CD4-positive, alpha-beta T cell treated with Interleukin-15 for 4 hours (primary cell): Measurements from ENCODE around the gene ALDH4A1.
"Not testable (repeated sequence)": the region's sequence is repeated elsewhere in the genome, so short reads cannot be mapped to it uniquely, and the experiment has no call there.

Experiments
- DNase-seq: peaks from one replicate; pipeline ENCODE4 v3.0.0-alpha.2; 2020; ENCODE audit warnings: low spot score

Gene ALDH4A1

DNA sequence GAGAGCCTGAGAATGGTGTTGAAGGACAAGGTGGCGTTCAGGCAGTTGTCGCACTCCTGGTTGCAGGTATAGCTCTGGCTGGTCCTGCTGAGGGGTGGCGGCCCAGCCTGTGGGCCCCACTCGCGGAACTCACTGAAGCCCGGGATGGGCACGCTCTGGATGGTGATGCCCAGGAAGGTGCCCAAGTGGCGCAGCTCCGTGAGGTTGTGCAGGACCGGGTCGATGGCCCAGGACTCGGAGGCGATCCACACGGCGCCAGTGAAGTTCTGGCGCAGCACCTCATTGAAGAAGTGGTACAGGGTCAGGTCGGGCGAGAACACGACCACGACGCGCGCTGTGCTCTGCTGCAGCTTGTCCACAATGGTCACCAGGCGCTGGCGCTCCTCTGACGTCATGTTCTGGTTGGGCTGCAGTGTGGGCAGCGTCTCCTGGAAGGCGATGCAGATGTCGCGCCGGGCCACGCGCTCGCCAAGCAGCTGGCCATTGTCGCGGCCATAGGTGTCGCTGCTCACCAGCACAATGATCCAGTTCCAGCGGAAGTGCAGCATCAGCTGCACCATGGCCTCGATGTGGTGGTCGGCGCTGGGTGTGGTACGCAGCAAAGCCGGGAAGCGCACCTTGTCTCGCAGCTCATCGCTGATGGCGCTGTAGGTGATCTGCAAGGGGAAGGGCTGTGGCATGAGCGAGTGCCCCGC is 47.9 kb downstream of the ALDH4A1 start:
- DNase-seq, result no peak

DNA sequence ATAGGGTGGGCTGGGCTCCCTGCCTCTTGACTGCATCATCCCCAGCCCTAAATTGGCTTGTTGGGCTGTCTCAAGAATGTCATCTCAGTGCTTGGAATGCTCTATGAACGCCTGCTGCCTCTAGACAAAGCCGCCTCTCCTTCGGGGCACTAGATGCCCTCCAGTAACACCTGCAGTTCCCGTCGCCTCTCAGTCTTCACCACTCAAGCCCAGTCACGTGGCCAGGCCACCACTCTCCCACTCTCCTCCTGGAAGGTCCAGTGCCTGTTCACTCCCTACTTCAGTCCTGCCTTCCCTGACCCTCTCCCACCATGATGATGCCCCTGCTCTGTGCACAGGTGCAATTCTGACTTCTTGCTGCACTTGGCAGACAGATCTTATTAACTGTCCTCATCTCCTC is 49.9 kb downstream of the ALDH4A1 start:
- no peak for DNase-seq

DNA sequence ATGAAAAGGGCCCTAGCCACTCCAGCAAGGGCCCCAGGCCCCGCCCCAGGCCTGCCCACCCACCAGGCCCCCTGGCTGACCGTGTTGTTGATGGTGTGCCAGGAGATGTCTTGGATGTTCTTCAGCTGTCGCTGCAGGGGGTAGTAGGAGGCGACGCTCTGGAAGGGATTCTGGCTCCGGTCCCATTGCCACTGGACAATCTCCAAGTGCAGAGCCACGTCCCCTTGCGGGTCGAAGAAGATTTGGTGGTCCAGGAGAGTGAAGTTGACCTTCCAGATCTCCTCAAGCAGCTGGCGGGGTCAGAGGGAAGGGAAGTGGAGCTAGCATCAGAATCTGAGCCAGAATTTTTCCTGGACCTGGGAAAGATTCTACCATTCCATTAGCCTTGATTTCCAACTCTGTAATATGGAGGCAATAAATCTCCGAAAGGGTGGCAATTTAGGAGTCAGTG is 53.1 kb downstream of the ALDH4A1 start:
- DNase-seq, result no peak

DNA sequence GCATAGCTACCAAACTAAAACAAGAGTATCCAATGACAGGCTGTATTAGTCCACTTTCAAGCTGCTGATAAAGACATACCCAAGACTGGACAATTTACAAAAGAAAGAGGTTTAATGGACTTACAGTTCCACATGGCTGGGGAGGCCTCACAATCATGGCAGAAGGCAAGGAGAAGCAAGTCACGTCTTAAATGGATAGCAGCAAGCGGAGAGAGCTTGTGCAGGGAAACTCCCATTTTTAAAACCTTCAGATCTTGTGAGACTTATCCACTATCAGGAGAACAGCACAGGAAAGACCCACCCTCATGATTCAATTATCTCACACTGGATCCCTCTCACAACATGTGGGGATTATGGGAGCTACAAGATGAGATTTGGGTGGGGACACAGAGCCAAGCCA is 54.6 kb downstream of the ALDH4A1 start:
- DNase-seq, result not testable (repeated sequence)

DNA sequence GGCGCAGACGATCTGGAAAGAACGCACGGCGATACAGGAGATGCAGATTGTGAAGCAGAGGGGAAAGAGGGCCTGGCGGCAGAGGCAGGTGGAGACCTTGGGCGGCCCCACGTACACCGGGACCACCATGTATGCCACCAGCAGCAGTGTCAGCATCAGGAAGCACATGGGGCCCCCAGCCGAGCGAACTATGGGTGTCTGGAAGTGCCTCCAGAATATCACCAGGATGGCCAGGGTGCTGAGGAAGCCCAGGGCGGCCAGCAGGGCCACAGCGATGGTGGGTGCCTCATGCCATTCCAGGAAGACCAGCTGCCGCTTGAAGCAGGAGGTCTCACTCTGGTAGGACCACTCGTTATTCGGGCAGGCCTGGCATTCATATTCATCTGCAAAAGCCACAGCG is 62.2 kb downstream of the ALDH4A1 start:
- no peak for DNase-seq

DNA sequence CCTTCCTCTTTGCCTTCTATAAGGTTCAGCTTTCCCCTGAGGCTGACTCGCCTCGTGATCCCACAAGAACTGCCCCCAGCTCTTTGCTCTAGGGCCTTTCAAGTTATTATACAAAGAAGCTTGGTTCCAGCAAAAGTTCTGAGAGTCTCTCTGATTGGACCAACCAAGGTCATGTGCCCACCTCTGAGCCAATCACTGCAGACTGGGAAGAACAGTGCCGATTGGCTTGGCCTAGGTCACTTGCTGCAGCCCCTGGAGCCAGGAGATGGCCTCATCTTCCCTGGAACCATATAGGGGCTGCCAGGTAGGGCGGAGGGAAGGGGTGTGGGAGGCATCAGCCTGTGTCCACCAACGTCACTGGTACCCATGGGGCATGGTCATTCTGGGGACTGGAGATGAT is 65.7 kb downstream of the ALDH4A1 start:
- no peak for DNase-seq

DNA sequence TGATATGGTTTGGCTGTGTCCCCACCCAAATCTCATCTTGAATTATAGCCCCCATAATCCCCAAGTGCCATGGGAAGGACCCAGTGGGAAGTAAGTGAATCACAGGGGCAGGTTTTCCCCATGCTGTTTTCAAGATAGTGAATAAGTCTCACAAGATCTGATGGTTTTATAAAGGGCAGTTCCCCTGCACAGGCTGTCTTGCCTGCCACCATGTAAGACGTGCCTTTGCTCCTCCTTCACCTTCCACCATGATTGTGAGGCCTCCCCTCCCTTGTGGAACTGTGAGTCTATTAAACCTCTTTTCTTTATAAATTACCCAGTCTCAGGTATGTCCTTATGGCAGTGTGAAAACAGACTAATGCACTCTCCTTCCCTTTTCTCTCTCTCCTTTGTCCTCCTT is 70.0 kb downstream of the ALDH4A1 start:
- not testable (repeated sequence) for DNase-seq

DNA sequence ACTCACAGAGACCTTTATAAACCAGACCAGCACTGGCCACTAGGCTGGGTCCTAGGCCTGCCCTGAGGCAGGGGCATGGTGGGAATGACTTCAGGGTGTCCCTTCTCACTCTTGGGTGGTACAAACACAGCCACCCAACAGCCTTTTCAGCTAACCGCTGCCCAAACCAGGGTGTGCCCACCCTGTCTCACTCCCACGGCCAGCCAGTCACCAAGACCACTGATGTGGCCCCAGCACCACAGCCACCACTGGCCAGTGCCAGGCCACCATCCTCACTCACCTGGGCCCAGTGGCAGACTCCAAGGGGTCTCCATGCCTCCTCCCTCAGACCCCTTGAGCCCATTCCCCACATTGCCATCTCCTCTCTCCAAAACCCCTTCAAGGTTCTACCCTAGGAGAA is 70.7 kb downstream of the ALDH4A1 start:
- no peak for DNase-seq

DNA sequence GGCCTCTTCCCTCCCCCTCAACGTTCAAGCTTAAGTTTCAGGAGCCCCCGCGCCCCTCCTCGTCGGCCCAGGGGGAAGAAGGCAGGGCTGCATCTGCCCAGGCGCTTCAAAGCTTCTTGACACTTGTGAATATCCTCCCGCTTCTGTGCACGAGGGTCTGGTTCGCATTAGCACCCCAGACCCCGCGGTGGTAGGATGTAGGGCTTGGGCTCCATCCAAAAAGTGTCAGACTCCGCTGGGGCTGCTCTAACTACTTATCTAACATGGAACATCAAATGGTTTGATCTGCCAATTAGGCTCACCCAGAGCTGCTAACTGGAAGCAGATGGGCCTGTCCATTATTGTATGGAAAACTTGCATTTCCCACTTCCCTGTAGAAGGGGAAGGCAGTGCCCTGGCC is 71.8 kb downstream of the ALDH4A1 start:
- no peak for DNase-seq

DNA sequence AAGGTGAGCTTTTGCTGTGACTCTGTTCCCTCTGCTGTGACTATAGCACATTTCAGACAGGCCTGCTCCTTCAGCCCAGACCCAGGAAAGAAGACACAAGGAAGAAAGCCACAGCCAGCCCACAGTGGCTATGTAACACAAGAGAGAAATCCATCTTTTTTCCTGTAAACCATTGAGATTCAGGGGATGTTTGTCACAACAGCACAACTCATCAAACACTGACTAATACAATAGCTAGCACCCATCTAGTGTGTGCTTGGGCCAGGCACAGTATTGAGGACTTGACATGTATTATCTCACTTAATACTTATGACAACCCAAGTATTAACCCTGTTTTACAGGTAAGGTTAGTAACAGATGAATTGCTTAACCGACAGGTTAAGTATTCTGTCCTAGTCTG is 72.7 kb downstream of the ALDH4A1 start:
- DNase-seq, result no peak

DNA sequence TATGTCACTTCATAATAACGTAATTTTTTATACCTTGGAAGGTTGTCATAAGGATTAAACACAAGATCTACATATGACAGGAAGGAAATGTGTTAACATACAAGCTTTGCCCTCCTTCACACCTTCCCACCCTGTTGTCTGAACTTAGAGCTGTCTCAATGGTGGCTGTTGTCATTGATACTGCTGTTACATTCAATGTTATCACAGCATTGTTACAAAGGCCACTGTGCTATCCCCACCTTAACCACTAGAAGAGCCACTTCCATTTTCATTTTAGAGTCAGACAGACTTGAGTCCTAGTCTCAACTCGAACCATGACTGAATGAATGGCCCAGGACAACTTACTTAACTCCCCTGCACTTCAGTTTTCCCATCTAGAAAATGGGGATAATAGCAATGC is 74.1 kb downstream of the ALDH4A1 start:
- no peak for DNase-seq

DNA sequence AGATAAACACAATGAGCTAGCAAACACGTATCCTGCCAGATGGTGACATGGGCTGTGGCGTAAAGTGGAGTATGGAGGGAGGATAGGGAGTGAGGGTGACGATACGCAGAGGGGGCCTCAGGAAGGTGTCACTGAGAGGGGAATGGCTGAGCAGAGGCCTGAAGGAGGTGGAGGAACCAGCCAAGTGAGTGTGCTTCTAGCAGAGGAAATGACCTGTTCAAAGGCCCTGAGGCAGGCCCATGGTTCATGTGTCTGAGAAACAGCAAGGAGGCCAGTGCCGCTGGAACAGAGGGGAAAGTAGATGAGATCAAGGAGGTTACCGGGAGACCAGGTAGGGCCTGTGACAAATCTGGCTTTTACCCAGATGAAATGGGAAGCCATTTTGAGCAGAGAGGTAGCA is 78.9 kb downstream of the ALDH4A1 start:
- DNase-seq, result no peak
